Neural crest cell (in vitro differentiated cells): Measurements from ENCODE around the gene NMNAT2. TPM values are rescaled to one million over a fixed set of nuclear protein-coding genes. Genes with fewer than 3 reads are reported as not detected.

Source experiments
- DNase-seq: peaks from one replicate; pipeline ENCODE4 v3.0.0; 2021; ENCODE audit warnings: low read depth, mixed read lengths, low spot score
- H3K27ac Mint-ChIP-seq: one replicate; pipeline ENCODE4 v1.8.0; 2021; ENCODE audit warnings: mild to moderate bottlenecking, mixed read lengths; ENCODE audit not compliant: unreplicated experiment
- H3K27me3 Mint-ChIP-seq: 2 replicates; pipeline ENCODE4 v1.8.0; 2021; ENCODE audit warnings: low read depth, mild to moderate bottlenecking, mixed read lengths
- H3K36me3 Mint-ChIP-seq: 2 replicates; pipeline ENCODE4 v1.8.0; 2021; ENCODE audit warnings: low read depth, mild to moderate bottlenecking, mixed read lengths
- H3K4me1 Mint-ChIP-seq: 2 replicates; pipeline ENCODE4 v1.8.0; 2021; ENCODE audit warnings: mixed read lengths
- H3K4me3 Mint-ChIP-seq: one replicate; pipeline ENCODE4 v1.8.0; 2021; ENCODE audit warnings: mild to moderate bottlenecking, mixed read lengths
- H3K9me3 Mint-ChIP-seq: 2 replicates; pipeline ENCODE4 v1.8.0; 2021; ENCODE audit warnings: mixed read lengths
- CTCF ChIP-seq: fragments of 200-600 bp; sonication (generic); conservative IDR thresholded peaks from 2 replicates; pipeline ENCODE4 v1.5.0; 2021; ENCODE audit warnings: antibody characterized with exemption, mild to moderate bottlenecking
- total RNA-seq: library from RNA; stranded (reverse); gene quantifications from 2 replicates; pipeline ENCODE4 v1.2.1, GENCODE V29; 2021

Gene NMNAT2
- total RNA-seq, 1 donor from 2014 or later, result 4.5 TPM

GRCh38 chr1:183251101-183251958, 166.8 kb downstream of the NMNAT2 start:
- no peak overlapping the region for H3K4me3 Mint-ChIP-seq
- H3K9me3 Mint-ChIP-seq, result peaks cover 3% of the 10 kb centered on the region
- DNase-seq, result no peak
- peaks cover 2% of the 10 kb centered on the region for H3K36me3 Mint-ChIP-seq
- no peak overlapping the region for H3K27ac Mint-ChIP-seq
- no peak for TF ChIP-seq CTCF
- H3K4me1 Mint-ChIP-seq, result no peaks in the 10 kb centered on the region
- H3K27me3 Mint-ChIP-seq, result no peaks in the 10 kb centered on the region

DNA sequence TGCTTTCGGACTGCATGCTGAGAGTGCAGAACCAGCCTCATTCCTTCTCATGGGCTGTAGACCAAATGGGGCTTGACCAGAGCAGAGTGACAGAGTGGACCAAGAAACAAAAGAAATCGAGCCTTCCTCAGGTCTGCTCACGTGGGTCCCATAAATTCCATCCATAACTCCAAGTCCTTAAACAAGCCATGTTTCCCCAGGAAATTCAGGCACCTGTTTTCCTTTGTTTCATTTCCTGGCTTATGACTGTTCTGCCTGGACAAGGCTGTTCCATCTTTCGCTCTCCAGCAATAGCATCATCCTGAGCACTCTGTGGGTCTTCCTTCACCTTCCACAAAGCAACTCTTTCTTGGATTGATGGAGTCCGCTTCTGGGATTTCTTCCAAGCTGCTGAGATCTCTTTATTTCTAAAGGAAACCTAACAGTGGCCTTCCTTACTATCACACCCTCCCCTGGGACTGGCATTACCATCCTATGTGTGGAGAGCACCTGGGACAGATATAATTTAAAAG, 168.2 kb downstream of the NMNAT2 start:
- Mint-ChIP-seq H3K27me3 (no peaks in the 10 kb centered on the region), H3K9me3 (peaks cover 3% of the 10 kb centered on the region), H3K27ac (no peak overlapping the region), H3K4me3 (no peak overlapping the region), H3K36me3 (peaks cover 2% of the 10 kb centered on the region), H3K4me1 (no peaks in the 10 kb centered on the region)
- DNase-seq, result no peak
- no peak for TF ChIP-seq CTCF

GRCh38 chr1:183248989-183249691, 169.0 kb downstream of the NMNAT2 start:
- Mint-ChIP-seq H3K27ac (no peak overlapping the region), H3K27me3 (no peaks in the 10 kb centered on the region), H3K9me3 (peaks cover 3% of the 10 kb centered on the region), H3K36me3 (peaks cover 2% of the 10 kb centered on the region), H3K4me1 (no peaks in the 10 kb centered on the region), H3K4me3 (no peak overlapping the region)
- no peak for TF ChIP-seq CTCF
- no peak for DNase-seq

DNA sequence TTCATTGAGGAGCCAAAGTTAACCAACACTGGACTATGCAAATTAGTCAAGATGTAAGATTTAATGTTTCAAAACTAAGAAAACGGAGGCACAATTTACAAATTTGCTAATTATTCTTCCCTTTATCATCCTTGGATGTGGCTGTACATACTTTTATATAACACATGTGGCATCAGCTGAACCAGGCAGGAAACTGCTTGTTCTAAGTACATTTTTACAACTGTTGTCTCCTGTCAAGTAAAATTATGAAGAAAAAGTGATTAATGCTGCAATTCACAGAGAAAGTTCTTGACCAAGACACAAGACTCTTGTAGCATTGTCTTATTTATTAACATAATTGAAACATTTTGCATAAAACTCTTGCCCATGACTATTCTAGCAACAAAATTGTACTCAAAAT, 170.2 kb downstream of the NMNAT2 start:
- H3K4me1 Mint-ChIP-seq, result no peaks in the 10 kb centered on the region
- no peak for TF ChIP-seq CTCF
- no peak overlapping the region for H3K4me3 Mint-ChIP-seq
- peaks cover 3% of the 10 kb centered on the region for H3K9me3 Mint-ChIP-seq
- DNase-seq, result no peak
- no peaks in the 10 kb centered on the region for H3K27me3 Mint-ChIP-seq
- no peak overlapping the region for H3K27ac Mint-ChIP-seq
- peaks cover 2% of the 10 kb centered on the region for H3K36me3 Mint-ChIP-seq

DNA sequence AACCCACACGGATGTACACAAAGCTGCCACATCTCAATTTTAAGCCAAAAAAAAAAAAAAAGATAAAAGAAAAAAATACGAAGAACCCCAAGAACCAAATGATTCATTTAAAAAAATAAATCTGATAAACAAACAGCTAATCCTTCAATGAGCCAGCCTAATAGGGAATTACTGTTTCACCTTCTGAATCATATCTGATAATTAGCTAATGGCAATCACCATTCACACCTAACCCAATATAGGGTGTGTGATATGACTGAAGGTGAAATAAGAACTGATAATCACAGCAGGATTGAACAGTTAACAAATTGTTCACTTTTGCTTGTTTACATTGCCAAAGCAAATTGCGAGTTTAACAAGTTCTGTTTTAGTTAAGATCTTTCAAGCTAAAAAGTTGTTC, 170.7 kb downstream of the NMNAT2 start:
- H3K4me3 Mint-ChIP-seq, result no peak overlapping the region
- TF ChIP-seq CTCF, result no peak
- no peak overlapping the region for H3K27ac Mint-ChIP-seq
- H3K36me3 Mint-ChIP-seq, result peaks cover 2% of the 10 kb centered on the region
- no peaks in the 10 kb centered on the region for H3K4me1 Mint-ChIP-seq
- no peak for DNase-seq
- H3K27me3 Mint-ChIP-seq, result no peaks in the 10 kb centered on the region
- H3K9me3 Mint-ChIP-seq, result peaks cover 3% of the 10 kb centered on the region
